Glomerular visceral epithelial cell (primary cell): ENCODE data around the gene FTL.

Experiments used
- DNase-seq: peaks from one replicate; pipeline ENCODE4 v3.0.0-alpha.2; 2016; ENCODE audit errors: extremely low spot score

The FTL gene

GRCh38 chr19:48945817-48946216 lies 19.3 kb upstream of the FTL start:
- no peak for DNase-seq

DNA sequence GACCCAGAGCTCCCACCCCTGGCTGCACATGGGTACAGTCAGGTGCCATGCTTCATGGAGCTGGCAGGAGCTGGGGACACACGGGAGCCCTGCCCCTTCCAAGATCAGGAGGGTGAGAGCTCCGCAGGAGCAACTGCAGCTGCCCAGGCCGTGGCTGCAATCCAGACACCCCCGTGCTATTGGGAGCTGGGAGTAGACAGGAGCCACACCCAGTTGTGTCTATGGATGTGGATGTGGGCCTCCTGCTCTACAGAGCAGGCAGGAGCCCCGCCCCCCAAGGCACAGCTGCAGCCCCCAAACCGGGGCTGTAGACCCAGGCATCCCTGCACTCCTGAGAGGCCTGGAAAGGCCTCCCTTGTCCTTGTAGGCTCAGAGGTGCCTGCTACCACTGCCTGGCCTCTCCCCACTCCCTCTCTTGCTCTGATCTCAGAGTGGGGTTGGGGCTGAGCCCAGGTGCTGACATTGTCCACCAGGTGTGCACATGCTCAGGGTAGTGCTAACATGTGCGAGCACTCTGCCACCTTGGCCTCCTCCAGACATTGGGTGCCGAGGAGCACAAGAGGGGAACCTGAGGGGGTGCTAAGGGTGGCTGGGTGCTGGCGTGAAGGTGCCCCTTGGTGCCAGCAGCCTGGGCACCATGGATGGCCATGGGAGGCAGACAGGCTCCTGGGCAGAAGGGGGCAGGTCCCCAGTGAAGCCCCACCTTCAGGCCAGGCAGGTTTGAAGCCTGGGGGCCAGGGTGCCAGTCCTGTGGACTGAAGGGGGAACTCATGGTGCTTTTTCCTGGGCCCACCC lies 18.4 kb upstream of the FTL start:
- DNase-seq: no peak

DNA sequence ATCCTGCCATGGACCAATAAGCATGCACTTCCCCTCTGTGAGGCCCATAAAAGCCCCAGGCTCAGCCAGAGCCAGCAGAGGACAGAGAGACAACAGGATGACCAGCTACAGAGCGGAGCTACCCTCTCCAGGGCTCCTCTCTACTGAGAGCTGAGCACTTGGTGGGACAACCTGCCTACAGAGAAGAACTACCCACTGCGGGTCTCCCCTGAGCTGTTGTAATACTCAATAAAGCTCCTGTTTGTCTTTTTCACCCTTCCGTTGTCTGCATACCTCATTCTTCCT lies 17.9 kb upstream of the FTL start:
- no peak for DNase-seq

GRCh38 chr19:48950159-48950558 lies 14.9 kb upstream of the FTL start:
- DNase-seq: no peak

GRCh38 chr19:48950830-48951519 lies 14.1 kb upstream of the FTL start:
- no peak for DNase-seq

DNA sequence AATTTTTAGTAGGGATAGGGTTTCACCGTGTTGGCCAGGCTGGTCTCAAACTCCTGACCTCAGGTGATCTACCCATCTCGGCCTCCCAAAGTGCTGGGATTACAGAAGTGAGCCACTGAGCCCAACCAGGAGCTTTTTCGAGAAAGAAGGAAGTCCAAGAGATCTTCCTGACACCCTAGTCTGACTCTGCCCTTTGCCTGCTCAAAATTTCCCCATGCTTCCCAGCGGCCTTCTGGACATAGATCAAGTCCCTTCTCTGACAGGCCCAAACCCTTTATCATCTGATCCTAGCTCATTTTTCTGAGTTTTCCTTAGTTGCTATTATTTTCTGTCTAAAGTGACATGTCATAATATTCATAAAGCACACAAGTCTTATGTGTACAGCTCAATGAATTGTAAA lies 12.0 kb upstream of the FTL start:
- DNase-seq: no peak

DNA sequence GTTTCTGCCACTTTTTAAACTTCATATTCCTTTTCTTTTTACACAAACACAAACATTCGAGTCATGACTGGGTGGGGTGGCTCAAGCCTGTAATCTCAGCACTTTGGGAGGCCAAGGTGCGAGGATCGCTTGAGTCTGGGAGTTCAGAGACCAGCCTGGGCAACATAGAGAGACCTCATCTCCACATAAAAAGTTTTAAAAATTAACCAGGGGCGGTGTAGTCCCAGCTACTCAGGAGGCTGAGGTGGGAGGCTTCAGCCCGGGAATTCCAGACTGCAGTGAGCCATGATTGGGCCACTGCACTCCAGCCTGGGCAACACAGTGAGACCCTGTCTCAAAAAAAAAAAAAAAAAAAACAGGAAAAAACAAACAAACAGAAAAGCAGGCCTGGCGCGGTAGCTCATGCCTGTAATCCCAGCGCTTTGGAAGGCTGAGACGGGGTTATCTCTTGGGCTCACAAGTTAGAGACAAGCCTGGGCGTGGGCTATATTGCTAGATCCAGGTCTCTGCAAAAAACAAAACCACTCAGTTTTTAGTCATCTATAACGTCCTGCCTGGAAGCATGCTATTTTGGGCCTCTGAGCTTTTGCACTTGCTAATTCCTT lies 11.0 kb upstream of the FTL start:
- DNase-seq: no peak

- peak; percentile 94 for DNase-seq
These were observed 10.4 kb upstream of the FTL start, which contains the start of gene BAX for GRCh38 chr19:48954595-48955307. TSS of gene BAX (plus strand) at chr19:48954875. CDS start at chr19:48954929, 54 bp downstream.

DNA sequence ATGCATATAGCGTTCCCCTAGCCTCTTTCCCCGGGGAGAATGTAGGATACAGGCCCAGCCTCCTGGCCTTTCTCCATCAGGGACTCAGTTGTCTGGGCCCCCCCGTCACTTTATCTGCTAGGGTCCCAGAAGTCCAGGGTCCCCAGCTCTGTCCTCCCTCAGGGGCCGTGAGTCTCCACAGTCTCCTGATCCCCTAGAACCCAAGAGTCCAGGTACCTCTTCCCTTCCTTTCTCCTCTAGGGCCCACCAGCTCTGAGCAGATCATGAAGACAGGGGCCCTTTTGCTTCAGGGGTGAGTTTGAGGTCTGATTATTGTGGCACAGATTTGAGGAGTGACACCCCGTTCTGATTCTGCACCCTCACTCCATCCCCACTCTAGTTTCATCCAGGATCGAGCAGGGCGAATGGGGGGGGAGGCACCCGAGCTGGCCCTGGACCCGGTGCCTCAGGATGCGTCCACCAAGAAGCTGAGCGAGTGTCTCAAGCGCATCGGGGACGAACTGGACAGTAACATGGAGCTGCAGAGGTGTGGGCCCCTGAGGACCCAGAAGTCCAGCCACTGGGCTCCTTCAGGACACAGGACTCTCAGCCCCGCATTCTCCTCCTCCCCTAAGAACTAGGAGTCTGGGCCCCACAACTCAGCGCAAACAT lies 9.7 kb upstream of the FTL start:
- no peak for DNase-seq

DNA sequence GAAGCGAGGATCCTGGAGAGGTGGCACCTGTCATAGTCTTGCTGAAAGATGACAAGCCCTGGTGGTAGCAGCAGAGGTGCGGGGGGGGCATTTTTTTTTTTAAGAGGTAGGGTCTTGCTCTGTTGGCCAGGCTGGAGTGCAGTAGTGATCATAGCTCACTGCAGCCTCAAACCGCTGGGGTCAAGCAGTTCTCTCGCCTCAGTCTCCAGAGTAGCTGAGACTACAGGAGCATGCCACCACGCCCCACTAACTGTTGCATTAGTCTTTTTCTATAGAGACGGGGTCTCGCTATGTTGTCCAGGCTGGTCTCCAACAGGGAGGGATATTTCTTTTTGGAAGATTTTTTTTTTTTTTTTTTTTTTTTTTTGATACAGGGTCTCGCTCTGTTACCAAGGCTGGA lies 7.1 kb upstream of the FTL start:
- DNase-seq: no peak

DNA sequence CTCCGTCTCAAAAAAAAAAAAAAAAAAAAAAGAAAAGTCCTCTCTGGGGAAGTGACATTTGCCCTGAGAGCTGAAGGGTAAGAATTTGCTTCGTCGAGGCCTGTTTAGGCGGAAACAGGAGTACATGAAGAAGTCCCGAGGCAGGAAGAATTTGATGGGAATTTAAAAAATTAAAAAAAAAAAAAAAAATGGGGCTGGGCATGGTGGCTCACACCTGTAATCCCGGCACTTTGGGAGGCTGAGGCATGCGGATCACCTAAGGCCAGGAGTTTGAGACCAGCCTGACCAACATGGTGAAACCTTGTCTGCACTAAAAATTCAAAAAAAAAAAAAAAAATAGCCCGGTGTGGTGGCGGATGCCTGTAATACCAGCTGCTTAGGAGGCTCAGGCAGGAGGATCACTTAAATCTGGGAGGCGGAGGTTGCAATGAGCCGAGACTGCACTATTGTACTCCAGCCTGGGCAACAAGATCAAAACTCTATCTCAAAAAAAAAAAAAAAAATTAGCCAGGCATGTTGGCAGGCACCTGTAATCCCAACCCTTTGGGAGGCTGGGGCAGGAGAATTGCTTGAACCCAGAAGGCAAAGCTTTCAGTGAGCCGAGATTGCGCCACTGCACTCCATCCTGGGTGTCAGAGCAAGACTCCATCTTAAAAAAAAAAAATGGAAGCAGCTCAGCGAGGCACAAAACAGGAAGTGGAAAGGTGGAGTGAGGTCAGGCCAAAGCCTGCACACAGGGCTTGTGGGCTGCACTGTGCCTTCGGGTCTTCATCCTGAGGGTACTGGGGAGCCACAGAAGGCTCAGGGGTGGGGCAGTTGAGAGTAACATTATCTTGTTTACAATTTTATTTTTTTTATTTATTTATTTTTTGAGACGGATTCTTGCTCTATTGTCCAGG lies 5.5 kb upstream of the FTL start:
- DNase-seq: no peak

GRCh38 chr19:48961051-48961649 lies 4.0 kb upstream of the FTL start:
- DNase-seq: peak; percentile 20

DNA sequence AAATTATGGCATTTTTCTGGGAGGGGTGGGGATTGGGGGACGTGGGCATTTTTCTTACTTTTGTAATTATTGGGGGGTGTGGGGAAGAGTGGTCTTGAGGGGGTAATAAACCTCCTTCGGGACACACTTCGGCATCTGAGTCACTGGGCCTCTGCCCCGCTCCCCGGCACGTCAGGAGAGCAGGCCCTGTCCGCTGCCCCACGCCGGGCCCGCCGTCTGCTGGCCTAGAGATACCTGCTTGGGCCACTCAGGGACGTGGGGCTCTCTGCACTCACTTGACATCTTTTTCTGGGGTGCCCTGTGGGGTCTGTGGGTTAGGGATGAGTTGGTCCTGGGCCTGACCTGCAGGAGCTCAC lies 3.5 kb upstream of the FTL start:
- no peak for DNase-seq

- peak; percentile 85 for DNase-seq
These were observed 2.9 kb upstream of the FTL start for GRCh38 chr19:48962029-48962848.

GRCh38 chr19:48962849-48963165 lies 2.3 kb upstream of the FTL start:
- DNase-seq: no peak

- DNase-seq: peak; percentile 95
These were observed 1.5 kb upstream of the FTL start for GRCh38 chr19:48963371-48964204.

DNA sequence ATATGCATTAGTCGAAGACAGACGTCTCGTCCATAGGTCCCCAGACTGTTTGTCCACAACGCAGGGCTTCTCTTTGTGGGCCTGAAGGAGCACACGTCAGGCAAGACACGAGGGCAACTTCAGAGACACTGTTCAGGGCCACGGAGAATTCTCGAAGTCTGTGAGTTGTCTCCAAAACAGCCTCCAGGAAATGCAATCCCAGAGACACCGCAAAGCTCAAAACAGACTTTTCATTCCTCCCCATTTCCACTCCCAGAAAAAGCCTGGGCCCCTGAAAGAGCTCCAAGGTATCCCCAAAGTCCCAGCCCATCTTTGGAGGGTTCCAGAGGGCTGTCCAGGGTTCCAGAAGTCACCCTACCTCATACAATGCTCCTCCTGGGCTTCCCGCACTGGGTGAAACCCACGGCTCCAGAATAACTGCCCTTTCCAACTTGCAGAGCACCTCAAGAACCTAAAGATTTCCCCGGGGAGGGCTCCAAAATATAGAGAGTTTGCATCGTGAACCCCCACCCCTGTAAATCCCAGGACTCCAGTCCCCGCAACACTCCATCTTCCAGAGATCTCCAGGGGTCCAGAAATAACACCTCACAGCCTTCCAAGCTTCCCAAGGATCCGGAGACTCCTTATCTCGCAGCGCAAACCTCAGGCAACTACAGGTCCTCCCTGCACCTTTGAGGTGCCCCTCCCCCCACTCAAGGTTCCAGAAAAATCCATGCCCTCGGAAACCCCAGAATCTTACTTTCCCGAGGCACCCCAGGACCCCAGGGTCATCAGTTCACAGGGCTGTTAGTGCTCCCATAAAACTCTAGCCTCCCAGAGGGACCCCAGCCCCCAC lies 687 bp upstream of the FTL start:
- DNase-seq: no peak
